GM21786 (cell line): ENCODE data around the gene HNRNPA0.

Source experiments
- ATAC-seq: cut with Tn5 transposase; IDR thresholded peaks from one replicate; pipeline ENCODE4 v1.9.1; 2021; ENCODE audit not compliant: unreplicated experiment

HNRNPA0 gene

GRCh38 chr5:137728048-137728447 is 26.1 kb downstream of the HNRNPA0 start:
- no peak for ATAC-seq

GRCh38 chr5:137727623-137728022 is 26.5 kb downstream of the HNRNPA0 start:
- ATAC-seq, result no peak

GRCh38 chr5:137724251-137724650 is 29.9 kb downstream of the HNRNPA0 start:
- ATAC-seq, result no peak

DNA sequence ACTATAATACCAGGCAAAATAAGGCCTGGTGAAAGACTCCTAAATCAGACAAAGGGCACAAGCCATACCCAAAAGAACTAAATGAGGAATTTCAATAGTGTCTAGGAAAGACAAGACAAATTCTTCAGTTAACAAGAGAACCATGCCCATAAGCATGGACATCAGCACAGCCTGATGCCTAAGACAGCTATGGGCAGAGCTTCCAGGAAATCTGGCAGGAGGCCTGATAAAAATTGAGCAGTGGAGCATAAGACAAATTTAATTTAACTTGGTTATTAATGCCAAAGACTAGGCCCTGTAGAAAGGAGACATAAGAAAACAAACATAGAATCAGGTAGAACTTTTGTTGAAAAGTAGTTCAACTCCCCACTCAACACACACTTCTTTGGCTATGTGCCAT is 35.6 kb downstream of the HNRNPA0 start:
- ATAC-seq, result no peak

GRCh38 chr5:137716337-137716736 is 37.8 kb downstream of the HNRNPA0 start:
- ATAC-seq, result no peak

DNA sequence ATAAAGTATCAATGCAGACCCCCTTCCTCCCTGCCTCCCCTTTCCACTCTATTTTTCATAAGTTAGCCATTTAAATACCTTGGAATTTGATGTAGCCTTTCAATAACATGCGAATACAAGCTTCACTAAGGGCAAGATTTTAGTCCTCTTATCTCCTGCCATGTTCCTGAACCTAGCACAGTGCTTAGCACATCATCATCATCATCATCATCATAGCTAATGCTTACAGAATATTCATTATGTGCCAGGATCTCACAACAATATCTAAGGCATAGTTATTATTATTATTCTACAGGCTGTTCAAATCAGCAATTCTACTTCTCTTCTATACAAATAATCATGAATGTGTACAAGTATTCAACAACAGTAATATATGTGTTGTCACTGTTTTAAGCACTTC is 38.7 kb downstream of the HNRNPA0 start:
- no peak for ATAC-seq

DNA sequence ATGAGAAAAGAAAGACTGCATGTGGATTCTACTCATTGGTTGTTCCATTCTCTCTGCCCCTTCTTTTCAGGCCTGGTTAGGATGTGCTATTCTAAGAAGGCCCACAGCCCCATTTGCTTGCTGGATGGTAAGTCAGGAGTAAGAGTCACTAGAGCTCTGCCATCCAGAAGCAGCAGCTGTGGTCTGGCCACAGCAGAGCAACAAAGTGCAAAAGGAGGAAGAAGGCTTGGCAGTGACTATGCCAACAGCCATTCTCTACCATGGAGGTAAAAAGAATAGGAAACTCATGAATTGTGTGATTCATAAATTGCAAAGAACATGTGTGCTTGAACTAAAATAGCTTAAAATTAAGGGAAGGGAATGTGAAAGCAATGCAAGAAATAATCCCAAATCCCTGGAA is 39.2 kb downstream of the HNRNPA0 start:
- no peak for ATAC-seq

DNA sequence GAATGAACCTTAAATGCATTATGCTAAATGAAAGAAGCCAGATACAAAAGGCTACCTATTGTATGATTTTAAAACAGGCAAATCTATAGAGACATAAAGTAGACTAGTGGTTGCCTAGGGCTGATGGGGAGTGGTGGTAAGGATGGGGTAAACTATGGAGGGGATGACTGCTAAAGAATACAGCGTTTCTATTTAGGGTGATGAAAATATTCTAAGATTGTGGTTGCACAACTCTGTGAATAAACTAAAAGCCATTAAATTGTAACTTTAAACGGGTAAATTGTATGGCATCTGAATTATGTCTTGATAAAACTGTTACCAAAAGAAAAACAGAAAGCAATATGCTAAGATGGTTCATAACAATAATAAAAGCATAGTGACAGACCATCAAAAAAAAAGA is 39.7 kb downstream of the HNRNPA0 start:
- no peak for ATAC-seq

DNA sequence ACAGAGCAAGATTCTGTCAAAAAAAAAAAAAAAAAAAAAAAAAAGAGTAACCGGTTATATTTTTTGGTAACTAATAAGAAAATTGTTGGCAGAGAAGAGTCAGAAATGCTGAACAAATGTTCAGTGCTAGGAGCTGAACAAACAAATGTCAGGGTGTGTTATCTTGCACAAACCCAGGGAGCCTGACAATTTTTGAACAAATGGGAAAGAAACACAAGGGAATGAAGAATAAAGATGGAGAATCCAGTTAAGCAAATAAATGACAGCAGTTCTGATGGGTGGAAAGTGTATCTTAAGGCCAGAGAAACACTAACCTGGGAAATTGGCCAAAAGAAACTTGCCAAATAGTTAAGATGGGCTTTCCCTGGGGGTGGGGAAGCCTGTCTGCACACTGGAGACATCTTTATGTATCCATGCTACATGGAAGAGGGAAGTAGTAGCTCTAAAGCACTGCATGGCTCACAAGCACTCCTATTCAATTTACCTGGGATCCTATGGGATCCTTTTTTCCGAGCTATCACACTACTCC is 42.0 kb downstream of the HNRNPA0 start:
- no peak for ATAC-seq

DNA sequence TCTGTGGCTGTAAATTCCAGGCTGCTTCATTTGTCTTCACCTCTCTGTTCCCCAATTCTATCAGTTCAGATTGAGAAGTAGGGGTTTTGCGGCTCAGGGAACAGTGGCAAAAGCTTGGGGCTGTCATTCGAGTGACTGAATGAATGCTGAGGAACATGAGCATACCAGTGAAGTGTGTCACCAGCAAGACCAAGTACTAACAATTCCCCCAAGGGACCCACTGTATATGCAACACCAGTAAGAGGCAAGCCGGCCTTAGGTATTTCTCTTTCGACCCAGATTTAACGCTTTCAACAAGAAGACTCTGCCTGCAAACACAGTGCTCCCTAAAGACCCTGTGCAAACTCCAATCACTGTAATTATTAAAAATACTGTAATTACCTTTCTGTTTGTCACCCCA is 44.1 kb downstream of the HNRNPA0 start:
- no peak for ATAC-seq

DNA sequence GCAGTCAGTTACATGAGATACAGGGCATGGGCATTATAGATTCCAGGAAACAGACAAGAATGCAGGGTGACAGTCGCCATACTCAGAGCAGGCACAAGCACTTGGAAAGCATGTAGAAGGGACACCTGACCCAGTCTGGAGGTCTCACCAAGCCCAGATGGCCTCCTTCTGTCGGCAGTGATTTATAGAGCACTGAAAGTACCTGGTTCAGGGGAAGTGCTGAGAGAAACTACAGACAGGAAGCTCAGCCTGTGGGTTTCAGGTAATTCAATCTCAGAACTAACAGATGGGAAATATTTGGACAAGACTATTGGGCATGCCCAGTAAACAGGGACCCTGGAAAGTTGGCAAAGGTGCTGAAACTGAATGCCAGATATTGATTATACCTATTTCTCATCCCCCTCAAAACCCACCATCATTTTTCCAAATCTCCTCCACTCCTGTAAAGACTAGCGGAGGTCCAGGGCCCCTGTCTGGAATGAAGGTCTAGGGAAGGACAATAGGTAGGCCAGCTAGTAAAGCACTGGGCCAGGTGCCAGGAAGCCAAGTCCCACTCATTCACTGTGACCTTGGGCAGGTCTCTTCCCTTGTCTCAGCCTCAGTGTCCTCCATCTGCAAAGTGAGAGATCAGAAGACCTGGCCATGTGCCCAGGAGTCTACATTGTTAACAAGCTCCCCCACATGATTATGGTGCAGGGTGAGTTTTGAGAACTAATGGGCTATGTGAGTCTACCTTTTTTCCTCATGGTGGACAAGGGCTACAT is 45.2 kb downstream of the HNRNPA0 start:
- no peak for ATAC-seq

GRCh38 chr5:137708062-137708461 is 46.1 kb downstream of the HNRNPA0 start:
- ATAC-seq, result no peak

DNA sequence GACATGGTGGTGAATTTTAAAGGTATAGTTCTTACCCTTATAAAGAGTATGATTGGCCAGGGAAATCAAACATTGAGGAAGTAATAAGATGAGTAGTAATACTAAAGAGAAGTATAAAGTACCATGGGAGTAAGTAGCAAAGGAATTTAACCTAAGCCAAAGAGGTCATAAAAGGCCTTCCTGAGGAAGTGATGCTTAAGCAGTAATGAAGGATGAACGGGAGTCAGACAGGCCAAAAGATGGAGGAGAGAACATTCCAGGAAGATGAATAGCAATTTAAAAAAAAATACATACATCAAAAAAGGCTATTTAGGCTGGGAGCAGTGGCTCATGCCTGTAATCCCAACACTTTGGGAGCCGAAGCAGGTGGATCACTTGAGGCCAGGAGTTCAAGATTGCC is 47.3 kb downstream of the HNRNPA0 start:
- no peak for ATAC-seq

- no peak for ATAC-seq
Measured at GRCh38 chr5:137705106-137705505, 49.1 kb downstream of the HNRNPA0 start.

- ATAC-seq, result no peak
Measured at GRCh38 chr5:137703565-137703964, 50.6 kb downstream of the HNRNPA0 start.

GRCh38 chr5:137700282-137700680 is 53.9 kb downstream of the HNRNPA0 start:
- ATAC-seq, result no peak

DNA sequence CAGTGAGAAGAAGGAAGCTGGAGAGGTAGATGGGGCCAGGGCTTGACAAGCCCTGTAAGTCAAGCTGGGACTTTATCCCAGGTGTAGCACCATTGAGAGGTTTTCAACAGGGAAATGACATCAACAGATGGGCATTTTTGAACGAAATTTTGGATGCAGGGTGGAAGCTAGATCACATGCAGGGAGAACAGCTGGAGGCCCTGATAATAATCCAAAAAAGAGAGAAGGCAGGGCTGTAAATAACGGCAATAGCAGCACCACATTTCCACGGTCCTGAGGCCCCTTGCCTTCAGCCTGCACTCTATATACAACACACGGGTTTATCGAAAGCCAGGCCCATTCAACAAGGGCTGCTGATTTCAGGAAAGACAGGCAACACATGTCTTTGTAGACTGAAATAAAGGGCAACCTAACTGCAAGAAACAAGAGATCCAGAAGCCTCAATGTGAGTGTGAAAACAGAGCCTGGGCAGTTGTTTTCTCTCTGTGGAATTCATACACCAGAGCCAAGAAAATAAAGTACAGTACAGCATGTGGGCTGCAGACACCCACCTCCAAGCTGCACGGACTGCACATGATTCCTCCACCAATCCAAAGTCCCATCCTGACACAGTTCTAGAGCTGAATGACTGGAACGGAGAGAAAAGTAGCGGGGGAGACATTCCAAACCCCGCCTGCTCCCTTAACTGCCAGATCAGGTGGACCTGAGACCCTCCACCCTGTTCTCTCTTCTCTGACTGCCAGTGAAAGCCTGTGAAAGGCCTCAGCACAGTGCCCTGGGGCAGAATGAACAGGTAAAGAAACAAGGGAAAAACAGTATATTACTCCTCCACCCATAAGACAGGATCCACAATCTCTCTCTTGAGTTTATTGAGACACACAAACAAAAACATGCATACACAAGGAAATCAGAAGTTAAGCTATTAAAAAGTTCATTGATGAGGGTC is 54.6 kb downstream of the HNRNPA0 start:
- no peak for ATAC-seq

- no peak for ATAC-seq
Measured at GRCh38 chr5:137696481-137696880, 57.7 kb downstream of the HNRNPA0 start.

DNA sequence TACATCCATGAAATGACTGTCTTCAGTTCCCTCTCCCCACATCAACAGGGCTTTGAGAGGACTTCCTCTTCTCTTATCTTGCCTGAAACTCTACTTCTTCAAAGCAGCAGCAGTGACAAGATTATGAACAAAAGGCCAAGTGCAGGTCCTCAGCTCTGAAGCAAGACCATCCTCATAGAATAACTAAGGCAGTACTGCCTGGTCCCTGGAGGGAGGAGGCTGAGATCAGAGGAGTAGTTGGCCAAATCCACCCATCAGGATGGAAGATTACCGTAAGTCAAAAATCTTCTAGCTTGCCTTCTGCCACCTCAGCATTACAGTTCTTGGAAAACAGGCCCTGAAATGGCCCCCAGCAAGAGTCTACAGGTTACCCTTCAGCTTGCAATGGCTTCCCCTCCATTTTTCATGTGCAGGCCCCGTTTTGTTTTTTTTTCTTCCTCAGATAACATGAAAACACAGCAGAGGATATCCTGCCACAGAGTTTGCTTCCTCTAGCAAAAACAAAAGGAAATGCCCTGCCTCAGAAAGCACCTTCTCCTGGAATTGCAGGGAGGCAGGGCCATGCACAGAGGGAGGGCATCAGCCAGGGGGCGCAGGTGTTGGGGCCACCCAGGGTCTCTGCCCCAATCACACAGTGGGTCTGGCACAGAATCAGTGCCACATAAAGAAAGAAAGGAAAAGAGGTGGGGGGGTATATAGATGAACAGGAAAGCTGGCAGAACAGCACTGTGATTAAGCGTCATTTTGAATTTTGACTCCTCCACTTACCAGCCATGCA is 58.3 kb downstream of the HNRNPA0 start:
- ATAC-seq, result no peak
